ENCODE measurements around the gene SLC17A9. TPM values are rescaled to one million over a fixed set of nuclear protein-coding genes. Genes with fewer than 3 reads are reported as not detected.

The SLC17A9 gene
- total RNA-seq, 1 experiment from 2014 or later = 0.17 TPM

DNA sequence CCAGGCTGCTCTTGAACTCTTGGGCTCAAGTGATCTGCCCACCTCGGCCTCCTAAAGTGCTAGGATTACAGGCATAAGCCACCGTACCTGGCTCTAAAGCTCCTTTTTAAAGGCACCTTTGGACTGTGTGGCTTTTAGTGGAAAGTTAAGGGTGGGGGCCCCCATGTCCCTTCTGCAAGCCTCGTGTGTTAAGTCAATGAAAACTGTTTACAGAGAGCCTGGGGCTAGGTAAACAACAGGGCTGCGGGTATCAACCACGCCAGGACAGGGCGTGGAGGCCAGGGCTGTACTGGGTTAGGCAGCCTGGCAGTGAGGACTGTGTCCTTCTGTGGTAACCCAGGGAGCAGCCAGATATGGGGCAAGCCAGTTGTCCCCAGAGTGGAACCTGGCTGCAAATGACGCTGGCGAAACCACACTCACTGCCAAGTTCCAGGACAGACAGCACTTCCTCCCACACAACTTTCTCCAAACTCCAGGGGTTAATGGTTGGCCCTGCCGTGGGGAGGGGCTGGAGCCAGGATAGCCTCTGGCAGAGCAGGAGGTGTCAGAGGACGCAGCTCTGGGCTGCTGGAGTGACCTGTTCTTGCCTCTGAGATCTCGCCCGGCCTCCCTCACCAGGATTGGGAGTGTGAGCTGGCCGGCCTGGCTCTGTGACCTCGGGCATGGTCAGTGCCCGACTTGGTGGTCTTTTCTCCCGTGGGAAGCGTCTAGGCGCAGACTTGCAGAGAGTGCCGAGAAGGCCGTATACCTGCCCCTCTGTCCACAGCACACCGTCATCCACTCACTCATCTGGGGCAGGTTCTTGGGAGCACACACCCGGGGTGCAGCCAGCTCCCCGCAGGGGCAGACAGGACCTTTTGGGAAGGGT, 3.2 kb downstream of the SLC17A9 start:
- ChIA-PET POLR2A (ENCODE audit: low non-redundant PET) (no interaction called here), CTCF (no interaction called here)
- Histone ChIP-seq H3K27ac (ENCODE audit: low read depth, low read length, poor library complexity, severe bottlenecking) (no peak overlapping the region), H3K36me3 (ENCODE audit: insufficient read depth, low read length, poor library complexity, severe bottlenecking) (no peaks in the 10 kb centered on the region), H3K4me1 (ENCODE audit: insufficient read depth, low read length, poor library complexity, severe bottlenecking) (peaks cover 6% of the 10 kb centered on the region), H3K4me3 (ENCODE audit: low read depth, low read length, poor library complexity, severe bottlenecking) (no peak overlapping the region), H3K9me3 (ENCODE audit: low read depth, low read length, poor library complexity, severe bottlenecking) (no peaks in the 10 kb centered on the region), H3K27me3 (replicated peaks; ENCODE audit: insufficient read depth, low read depth, low read length, poor library complexity) (no peaks in the 10 kb centered on the region)
- intact Hi-C loops (cut with micrococcal nuclease; ENCODE audit: unreplicated experiment) = no loop called here
- no peak for TF ChIP-seq EZH2 (IDR thresholded peaks at IDR 0.05; ENCODE audit: borderline replicate concordance, low read depth, low read length, poor library complexity, severe bottlenecking)
- TF ChIP-seq, protein P1, sequence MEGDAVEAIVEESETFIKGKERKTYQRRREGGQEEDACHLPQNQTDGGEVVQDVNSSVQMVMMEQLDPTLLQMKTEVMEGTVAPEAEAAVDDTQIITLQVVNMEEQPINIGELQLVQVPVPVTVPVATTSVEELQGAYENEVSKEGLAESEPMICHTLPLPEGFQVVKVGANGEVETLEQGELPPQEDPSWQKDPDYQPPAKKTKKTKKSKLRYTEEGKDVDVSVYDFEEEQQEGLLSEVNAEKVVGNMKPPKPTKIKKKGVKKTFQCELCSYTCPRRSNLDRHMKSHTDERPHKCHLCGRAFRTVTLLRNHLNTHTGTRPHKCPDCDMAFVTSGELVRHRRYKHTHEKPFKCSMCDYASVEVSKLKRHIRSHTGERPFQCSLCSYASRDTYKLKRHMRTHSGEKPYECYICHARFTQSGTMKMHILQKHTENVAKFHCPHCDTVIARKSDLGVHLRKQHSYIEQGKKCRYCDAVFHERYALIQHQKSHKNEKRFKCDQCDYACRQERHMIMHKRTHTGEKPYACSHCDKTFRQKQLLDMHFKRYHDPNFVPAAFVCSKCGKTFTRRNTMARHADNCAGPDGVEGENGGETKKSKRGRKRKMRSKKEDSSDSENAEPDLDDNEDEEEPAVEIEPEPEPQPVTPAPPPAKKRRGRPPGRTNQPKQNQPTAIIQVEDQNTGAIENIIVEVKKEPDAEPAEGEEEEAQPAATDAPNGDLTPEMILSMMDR (conservative IDR thresholded peaks at IDR 0.05; ENCODE audit: low read depth, low read length) = no peak
- no peak for DNase-seq (ENCODE audit: low spot score)
- no TSS peak for BruUV-seq (replicated peaks)

DNA sequence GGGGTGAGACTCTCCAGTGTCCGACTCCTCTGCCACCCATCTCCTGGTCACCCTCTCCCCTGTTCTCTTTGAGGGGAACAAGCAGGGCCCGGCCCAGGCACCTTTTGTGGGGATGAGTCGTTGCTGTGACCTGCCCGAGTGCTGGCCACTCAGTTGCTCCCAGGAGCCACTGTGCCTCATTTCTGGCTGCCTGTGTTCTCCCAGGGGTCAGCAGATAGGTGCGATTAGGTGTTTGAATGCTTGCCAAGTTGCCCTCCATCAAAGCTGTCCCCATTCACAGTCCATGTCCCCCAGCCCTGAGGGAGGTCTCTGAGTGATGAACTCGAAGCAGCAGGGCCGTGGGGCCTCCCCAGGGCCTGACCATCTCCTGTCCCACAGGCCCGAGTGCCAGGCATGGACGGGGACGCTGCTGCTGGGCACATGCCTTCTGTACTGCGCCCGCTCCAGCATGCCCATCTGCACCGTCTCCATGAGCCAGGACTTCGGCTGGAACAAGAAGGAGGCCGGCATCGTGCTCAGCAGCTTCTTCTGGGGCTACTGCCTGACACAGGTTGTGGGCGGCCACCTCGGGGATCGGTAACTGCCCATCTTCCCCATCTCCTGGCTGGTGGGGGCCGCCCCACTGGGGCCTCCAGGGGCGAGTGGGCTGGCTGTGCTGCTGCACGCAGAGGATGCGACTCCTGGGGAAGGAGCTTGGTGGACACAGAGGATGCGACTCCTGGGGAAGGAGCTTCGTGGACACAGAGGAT, 4.1 kb downstream of the SLC17A9 start:
- Histone ChIP-seq H3K27ac (ENCODE audit: low read depth, low read length, poor library complexity, severe bottlenecking) (no peak overlapping the region), H3K27me3 (replicated peaks; ENCODE audit: insufficient read depth, low read depth, low read length, poor library complexity) (no peaks in the 10 kb centered on the region), H3K4me1 (ENCODE audit: insufficient read depth, low read length, poor library complexity, severe bottlenecking) (peaks cover 6% of the 10 kb centered on the region), H3K9me3 (ENCODE audit: low read depth, low read length, poor library complexity, severe bottlenecking) (no peaks in the 10 kb centered on the region), H3K4me3 (ENCODE audit: low read depth, low read length, poor library complexity, severe bottlenecking) (no peak overlapping the region), H3K36me3 (ENCODE audit: insufficient read depth, low read length, poor library complexity, severe bottlenecking) (no peaks in the 10 kb centered on the region)
- DNase-seq (ENCODE audit: low spot score) = no peak
- intact Hi-C loops (cut with micrococcal nuclease; ENCODE audit: unreplicated experiment) = no loop called here
- BruUV-seq (replicated peaks) = no TSS peak
- ChIA-PET POLR2A (ENCODE audit: low non-redundant PET) (no interaction called here), CTCF (no interaction called here)
- TF ChIP-seq, protein P1 (conservative IDR thresholded peaks at IDR 0.05; ENCODE audit: low read depth, low read length) = no peak
- TF ChIP-seq EZH2 (IDR thresholded peaks at IDR 0.05; ENCODE audit: borderline replicate concordance, low read depth, low read length, poor library complexity, severe bottlenecking) = no peak

- no peak for DNase-seq (ENCODE audit: low spot score)
- BruUV-seq (replicated peaks) = no TSS peak
Measured at GRCh38 chr20:62957136-62958117, 4.9 kb downstream of the SLC17A9 start.

More at GRCh38 chr20:62957136-62958117, 4.9 kb downstream of the SLC17A9 start:
- H3K27ac ChIP-seq (ENCODE audit: low read depth, low read length, poor library complexity, severe bottlenecking) = no peak overlapping the region
- H3K4me3 ChIP-seq (ENCODE audit: low read depth, low read length, poor library complexity, severe bottlenecking) = no peak overlapping the region
- H3K4me1 ChIP-seq (ENCODE audit: insufficient read depth, low read length, poor library complexity, severe bottlenecking) = peaks cover 6% of the 10 kb centered on the region
- TF ChIP-seq, protein P1 (conservative IDR thresholded peaks at IDR 0.05; ENCODE audit: low read depth, low read length) = no peak
- TF ChIP-seq EZH2 (IDR thresholded peaks at IDR 0.05; ENCODE audit: borderline replicate concordance, low read depth, low read length, poor library complexity, severe bottlenecking) = no peak
- ChIA-PET CTCF (no interaction called here), POLR2A (ENCODE audit: low non-redundant PET) (no interaction called here)
- H3K36me3 ChIP-seq (ENCODE audit: insufficient read depth, low read length, poor library complexity, severe bottlenecking) = no peaks in the 10 kb centered on the region
- H3K27me3 ChIP-seq (replicated peaks; ENCODE audit: insufficient read depth, low read depth, low read length, poor library complexity) = no peaks in the 10 kb centered on the region
- intact Hi-C loops (cut with micrococcal nuclease; ENCODE audit: unreplicated experiment) = no loop called here
- no peaks in the 10 kb centered on the region for H3K9me3 ChIP-seq (ENCODE audit: low read depth, low read length, poor library complexity, severe bottlenecking)

Measured in A673 (cell line).